Measurements from ENCODE around the gene WDFY2. TPM values are rescaled to one million over a fixed set of nuclear protein-coding genes. Genes with fewer than 3 reads are reported as not detected.

Gene WDFY2
- total RNA-seq, 1 experiment from 2014 or later, result 45.5 TPM

DNA sequence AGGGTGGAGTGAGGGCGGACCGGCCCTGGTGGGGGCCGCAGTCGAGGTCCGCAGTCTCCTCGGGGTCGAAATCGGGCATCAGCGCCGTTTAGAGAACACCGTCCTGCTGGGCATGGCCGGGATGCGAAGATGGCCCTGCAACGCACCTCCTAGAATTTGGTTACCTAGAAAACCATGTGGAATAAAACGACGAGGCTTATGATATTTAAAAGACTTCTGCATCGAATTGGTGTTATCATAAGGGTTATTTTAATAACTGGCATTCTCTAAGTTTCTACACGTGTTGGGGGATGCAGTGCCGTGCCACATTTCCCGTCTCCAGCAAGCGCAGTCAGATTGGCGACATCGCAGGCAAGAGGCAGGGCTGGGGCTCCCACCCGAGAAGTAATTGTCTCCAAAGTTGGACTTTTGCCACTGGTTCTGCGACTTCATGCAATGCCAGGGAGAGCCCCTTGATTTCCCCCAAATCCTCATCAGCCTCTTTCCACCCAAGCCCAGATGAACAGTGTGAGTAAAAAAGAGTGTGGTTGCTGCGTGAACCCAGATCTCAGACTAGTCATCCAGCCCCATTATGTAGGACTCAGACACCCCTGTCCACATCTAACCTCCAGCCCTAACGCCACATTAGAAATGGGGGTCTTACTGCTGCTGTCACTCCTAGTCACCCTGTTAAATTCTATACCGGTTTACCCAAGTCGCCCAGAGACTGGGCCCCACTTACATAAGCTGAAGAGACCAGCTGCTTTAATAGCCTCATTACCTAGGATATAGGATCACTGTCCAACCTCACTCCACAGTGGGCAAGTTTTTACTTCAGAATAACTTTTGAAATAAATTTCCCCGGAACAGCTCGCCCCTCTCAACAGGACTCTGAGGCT is 220.3 kb downstream of the WDFY2 start:
- intact Hi-C loops (cut with micrococcal nuclease; ENCODE audit: unreplicated experiment), result loop anchor here (10.0 kb wide), 1 partner anchor 660 kb away; no protein-coding TSS in a partner anchor
- POLR2A ChIA-PET (ENCODE audit: low non-redundant PET), result interaction anchor here (0.6 kb wide), 1 partner anchor 416 kb away, joined by 3 read pairs; no protein-coding TSS in a partner anchor
- peak overlapping the region; percentile 69 for H3K4me3 ChIP-seq (ENCODE audit: low read depth, low read length, poor library complexity, severe bottlenecking)
- CTCF ChIA-PET, result no interaction called here
- no peaks in the 10 kb centered on the region for H3K27me3 ChIP-seq (replicated peaks; ENCODE audit: insufficient read depth, low read depth, low read length, poor library complexity)
- peaks cover 21% of the 10 kb centered on the region for H3K4me1 ChIP-seq (ENCODE audit: insufficient read depth, low read length, poor library complexity, severe bottlenecking)
- no peaks in the 10 kb centered on the region for H3K9me3 ChIP-seq (ENCODE audit: low read depth, low read length, poor library complexity, severe bottlenecking)
- TF ChIP-seq, protein P1, sequence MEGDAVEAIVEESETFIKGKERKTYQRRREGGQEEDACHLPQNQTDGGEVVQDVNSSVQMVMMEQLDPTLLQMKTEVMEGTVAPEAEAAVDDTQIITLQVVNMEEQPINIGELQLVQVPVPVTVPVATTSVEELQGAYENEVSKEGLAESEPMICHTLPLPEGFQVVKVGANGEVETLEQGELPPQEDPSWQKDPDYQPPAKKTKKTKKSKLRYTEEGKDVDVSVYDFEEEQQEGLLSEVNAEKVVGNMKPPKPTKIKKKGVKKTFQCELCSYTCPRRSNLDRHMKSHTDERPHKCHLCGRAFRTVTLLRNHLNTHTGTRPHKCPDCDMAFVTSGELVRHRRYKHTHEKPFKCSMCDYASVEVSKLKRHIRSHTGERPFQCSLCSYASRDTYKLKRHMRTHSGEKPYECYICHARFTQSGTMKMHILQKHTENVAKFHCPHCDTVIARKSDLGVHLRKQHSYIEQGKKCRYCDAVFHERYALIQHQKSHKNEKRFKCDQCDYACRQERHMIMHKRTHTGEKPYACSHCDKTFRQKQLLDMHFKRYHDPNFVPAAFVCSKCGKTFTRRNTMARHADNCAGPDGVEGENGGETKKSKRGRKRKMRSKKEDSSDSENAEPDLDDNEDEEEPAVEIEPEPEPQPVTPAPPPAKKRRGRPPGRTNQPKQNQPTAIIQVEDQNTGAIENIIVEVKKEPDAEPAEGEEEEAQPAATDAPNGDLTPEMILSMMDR (conservative IDR thresholded peaks at IDR 0.05; ENCODE audit: low read depth, low read length), result no peak
- TF ChIP-seq EZH2 (IDR thresholded peaks at IDR 0.05; ENCODE audit: borderline replicate concordance, low read depth, low read length, poor library complexity, severe bottlenecking), result no peak
- no peak for DNase-seq (ENCODE audit: low spot score)
- no peaks in the 10 kb centered on the region for H3K36me3 ChIP-seq (ENCODE audit: insufficient read depth, low read length, poor library complexity, severe bottlenecking)
- BruUV-seq (replicated peaks), result TSS peak; percentile 72
- H3K27ac ChIP-seq (ENCODE audit: low read depth, low read length, poor library complexity, severe bottlenecking), result peak overlapping the region; percentile 96

DNA sequence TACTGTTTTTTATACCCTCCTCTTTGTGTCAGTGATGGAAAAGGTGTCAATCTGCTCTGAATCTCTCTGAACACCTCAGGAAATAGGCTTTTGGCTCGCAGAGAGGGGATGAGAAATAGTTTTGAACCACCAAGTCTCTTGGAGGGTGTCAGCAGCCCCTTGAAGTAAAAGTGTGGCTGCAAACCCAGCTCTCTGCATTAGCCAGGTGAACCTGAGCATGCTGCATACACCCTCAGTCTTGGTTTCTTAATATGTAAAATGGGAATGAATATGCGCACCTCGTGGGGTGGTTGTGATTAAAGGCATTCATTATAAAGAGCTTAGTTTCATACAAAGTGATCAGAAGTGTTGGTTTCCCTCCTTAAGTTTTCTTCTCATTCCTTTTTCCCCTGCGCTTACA is 221.1 kb downstream of the WDFY2 start:
- ChIA-PET CTCF (no interaction called here), POLR2A (ENCODE audit: low non-redundant PET) (interaction anchor here (0.6 kb wide), 1 partner anchor 417 kb away, joined by 3 read pairs; no protein-coding TSS in a partner anchor)
- BruUV-seq (replicated peaks), result no TSS peak
- Histone ChIP-seq H3K4me1 (ENCODE audit: insufficient read depth, low read length, poor library complexity, severe bottlenecking) (peaks cover 21% of the 10 kb centered on the region), H3K27me3 (replicated peaks; ENCODE audit: insufficient read depth, low read depth, low read length, poor library complexity) (no peaks in the 10 kb centered on the region), H3K4me3 (ENCODE audit: low read depth, low read length, poor library complexity, severe bottlenecking) (no peak overlapping the region), H3K9me3 (ENCODE audit: low read depth, low read length, poor library complexity, severe bottlenecking) (no peaks in the 10 kb centered on the region), H3K36me3 (ENCODE audit: insufficient read depth, low read length, poor library complexity, severe bottlenecking) (no peaks in the 10 kb centered on the region), H3K27ac (ENCODE audit: low read depth, low read length, poor library complexity, severe bottlenecking) (no peak overlapping the region)
- intact Hi-C loops (cut with micrococcal nuclease; ENCODE audit: unreplicated experiment), result loop anchor here (10.0 kb wide), 1 partner anchor 661 kb away; no protein-coding TSS in a partner anchor
- no peak for TF ChIP-seq EZH2 (IDR thresholded peaks at IDR 0.05; ENCODE audit: borderline replicate concordance, low read depth, low read length, poor library complexity, severe bottlenecking)
- TF ChIP-seq, protein P1 (conservative IDR thresholded peaks at IDR 0.05; ENCODE audit: low read depth, low read length), result no peak
- no peak for DNase-seq (ENCODE audit: low spot score)

DNA sequence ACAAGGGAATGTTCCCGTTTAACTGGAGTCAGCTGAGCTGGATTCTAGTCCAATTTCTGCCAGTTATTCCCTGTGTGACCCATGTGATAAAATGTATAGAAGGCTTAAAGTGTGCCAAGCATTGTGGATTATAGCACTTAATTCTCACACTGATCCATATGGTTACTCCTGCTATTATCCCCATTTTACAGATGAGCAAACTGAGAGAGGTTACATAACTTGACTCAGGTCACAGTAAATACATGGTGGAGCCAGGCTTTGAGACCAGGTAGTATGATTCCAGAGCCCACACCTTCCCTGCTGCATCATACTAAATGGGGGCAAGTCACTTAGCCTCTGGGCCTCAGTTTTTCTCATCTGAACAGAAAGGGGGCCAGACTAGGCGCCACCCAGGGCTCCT is 221.7 kb downstream of the WDFY2 start:
- POLR2A ChIA-PET (ENCODE audit: low non-redundant PET), result no interaction called here
- no TSS peak for BruUV-seq (replicated peaks)
- Histone ChIP-seq H3K27me3 (replicated peaks; ENCODE audit: insufficient read depth, low read depth, low read length, poor library complexity) (no peaks in the 10 kb centered on the region), H3K36me3 (ENCODE audit: insufficient read depth, low read length, poor library complexity, severe bottlenecking) (no peaks in the 10 kb centered on the region), H3K27ac (ENCODE audit: low read depth, low read length, poor library complexity, severe bottlenecking) (no peak overlapping the region), H3K9me3 (ENCODE audit: low read depth, low read length, poor library complexity, severe bottlenecking) (no peaks in the 10 kb centered on the region), H3K4me3 (ENCODE audit: low read depth, low read length, poor library complexity, severe bottlenecking) (no peak overlapping the region), H3K4me1 (ENCODE audit: insufficient read depth, low read length, poor library complexity, severe bottlenecking) (peaks cover 21% of the 10 kb centered on the region)
- no peak for DNase-seq (ENCODE audit: low spot score)
- TF ChIP-seq, protein P1 (conservative IDR thresholded peaks at IDR 0.05; ENCODE audit: low read depth, low read length), result no peak
- TF ChIP-seq EZH2 (IDR thresholded peaks at IDR 0.05; ENCODE audit: borderline replicate concordance, low read depth, low read length, poor library complexity, severe bottlenecking), result no peak
- intact Hi-C loops (cut with micrococcal nuclease; ENCODE audit: unreplicated experiment), result loop anchor here (10.0 kb wide), 1 partner anchor 661 kb away; no protein-coding TSS in a partner anchor
- CTCF ChIA-PET, result no interaction called here
